HG02642 (cell line): ENCODE measurements around the gene STOML2.

Experiments used
- ATAC-seq: cut with Tn5 transposase; IDR thresholded peaks from one replicate; pipeline ENCODE4 v1.9.1; 2021; ENCODE audit warnings: mild to moderate bottlenecking; ENCODE audit not compliant: unreplicated experiment, poor library complexity

The STOML2 gene

DNA sequence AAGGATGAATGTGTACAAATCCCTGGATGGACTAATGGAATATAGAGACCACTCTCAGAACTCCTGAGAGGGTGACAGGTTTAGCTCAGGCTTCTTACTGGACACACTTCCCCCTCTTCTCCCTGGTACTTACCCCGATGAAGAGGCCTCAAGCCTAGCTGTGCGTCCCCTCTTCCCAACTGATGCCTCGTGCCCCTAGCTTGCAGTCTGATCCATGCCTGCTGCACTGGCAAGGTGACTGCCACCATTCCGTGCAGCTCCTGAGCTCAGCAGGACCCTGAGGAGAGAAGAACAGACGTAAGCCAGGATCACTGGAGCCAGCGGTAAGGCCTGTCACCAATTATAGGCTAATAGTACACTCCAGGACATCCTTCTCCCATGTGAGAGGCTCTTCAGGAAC, 5.5 kb upstream of the STOML2 start:
- no peak for ATAC-seq

DNA sequence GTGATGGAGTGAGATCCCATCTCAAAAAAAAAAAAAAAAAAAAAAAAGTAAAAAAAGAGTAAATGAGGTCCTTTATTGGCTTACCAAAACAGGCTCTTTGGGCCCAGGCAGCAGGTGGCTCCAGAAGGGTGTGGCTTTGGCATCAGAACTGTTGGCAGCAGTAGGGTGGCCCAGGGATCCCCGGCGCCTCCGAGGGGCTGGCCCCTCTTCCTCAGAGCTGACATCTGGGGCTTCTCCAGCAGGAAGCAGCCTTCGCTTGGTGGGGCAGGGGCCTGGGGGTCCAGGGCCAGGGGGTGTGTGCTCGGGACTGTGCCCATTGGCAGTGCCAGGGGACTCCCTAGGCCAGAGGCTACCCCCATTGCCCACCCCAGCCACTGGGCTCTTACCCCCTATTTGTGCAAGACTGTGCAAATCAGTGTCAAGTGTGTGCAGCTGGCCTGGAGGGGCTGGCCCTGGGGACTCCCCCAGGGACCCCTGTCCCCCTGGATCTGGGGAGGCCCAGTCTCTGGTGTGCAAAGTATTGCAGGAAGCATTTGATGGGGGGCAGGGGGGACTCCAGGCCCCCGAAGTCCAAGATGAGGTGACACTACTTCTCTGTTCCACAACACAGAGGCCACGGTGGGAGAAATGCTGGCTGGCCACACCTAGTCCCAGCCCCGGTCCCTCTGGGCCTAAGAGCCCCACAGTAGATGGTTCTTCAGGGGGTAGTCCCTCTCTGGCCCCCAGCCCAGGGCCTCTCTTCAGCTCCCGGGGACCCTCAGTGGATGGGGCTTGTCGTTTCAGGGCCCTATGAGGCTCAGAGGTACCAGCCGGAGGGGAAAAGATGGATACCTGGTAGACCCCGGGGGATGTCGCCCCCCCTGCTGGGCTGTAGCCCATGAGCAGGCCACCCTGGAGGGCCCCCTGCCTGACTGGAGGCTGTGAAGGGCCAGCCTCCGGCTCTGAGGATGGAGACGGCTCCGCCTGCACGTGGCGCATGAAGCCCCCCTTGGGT, 4.7 kb upstream of the STOML2 start:
- ATAC-seq = no peak

DNA sequence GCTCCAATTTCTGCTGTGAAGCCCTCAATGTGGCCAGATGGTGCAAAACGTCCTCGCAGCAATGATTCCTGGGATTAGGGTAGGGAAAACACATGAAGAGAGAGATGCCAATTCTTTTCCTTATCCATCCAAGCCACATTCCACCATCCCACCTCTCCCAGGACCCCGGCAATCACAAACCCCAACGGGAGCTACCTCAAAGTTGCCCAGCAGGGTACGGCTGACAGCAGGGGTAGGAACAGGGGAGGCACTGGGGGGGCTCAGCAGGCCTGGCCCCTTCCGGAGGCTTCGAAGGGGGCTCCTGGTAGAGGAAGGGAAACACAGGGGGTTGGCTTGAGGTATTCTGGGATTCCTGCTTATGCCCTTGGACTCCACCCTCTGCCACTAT, 3.4 kb upstream of the STOML2 start:
- no peak for ATAC-seq

DNA sequence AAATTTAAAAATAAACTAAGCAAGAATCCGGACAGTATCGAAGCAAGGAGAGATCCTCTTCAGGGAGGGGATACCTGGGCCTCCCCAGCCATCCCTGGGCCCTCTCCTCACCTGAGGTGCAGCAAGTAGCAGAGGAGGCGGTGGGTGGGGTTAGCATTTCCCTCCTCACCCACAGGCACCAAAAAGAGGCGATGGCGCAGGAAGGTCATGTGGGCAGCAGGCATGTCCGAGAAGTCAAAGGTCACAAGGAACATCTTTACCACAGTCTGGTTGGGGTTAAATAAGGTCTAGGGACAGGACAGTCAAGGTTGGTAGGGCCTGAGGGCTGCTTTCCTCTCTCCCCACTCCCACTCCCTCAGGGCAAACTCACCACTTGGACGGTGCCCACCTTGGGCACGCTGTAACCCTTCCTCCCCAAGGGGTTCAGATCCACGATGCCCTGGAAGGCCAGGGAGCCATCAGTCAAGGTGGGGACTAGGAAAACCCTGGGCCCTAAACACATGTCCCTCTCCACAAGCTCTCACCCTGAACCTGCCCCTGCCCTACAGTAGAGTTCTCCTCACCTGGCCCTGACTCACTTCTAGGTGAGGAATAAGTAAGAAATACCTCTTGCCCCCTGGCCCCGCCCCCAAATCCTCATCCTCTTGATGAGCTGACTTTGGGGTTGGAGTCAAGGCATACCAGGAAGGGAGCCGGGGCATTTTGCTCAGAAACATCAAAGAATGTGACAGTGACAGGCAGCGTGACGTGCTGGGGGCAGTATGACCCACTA, 2.8 kb upstream of the STOML2 start:
- no peak for ATAC-seq

DNA sequence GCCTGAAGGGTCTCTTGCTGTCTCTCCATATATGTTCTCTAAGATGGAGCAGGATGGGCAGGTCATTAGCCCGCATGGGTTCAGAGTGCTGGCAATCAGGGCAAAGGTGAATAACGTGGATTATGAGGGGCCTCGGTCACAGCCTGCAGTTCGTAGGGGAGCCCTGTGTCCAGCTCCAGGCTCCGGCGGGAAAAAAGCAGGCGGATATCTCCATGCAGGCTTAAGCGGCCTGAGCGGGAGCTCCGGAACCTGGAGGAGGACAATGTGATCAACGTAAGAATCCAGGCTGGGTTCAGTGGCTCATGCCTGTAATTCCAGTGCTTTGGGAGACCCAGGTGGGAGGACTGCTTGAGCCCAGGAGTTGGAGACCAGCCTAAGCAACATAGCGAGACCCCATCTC, 2.2 kb upstream of the STOML2 start:
- ATAC-seq = no peak

DNA sequence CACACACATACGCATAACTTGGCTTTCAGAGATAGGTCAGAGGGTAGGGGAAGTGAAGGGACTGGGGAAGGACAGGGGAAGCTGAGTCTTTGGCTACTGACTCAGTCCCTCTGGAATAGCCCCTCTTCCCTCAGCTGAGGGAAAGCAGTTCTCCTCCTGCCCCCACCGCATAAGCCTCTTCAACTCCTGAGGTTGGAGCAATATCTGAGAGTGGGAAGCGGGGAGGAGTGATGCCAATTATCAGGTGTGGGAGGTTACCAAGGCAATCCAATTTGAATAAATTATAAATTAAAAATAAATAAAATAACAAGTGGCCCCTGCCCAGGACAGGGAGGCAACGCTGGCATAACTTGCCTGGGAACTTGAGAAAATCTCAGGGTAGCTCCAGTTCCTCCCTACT, 1.7 kb upstream of the STOML2 start:
- ATAC-seq = no peak

DNA sequence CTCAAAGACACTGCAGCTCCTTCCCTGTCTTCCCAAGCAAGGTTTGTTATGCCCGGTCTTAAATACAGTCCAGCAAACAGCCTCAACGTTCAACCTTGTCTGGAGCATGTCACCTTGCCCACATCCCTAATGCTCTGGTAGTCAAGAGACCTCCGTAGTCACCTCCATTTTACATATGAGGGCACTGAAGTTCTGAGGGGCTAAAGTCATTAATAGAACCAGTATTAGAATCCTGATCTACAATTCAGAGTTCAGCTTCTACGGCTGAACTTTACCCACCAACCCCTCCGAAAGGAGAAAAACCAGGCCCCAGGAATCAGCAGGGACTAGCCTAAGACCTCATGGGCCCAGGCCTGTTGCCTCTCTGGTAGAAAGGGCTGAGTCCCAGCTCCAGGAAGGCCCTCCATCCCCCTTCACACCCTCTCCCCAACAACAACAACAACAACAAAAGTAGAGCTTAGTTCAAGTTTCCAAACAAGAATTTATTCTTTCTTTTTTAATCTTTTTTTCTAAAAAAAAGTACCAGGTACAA, 795 bp upstream of the STOML2 start:
- ATAC-seq = no peak

DNA sequence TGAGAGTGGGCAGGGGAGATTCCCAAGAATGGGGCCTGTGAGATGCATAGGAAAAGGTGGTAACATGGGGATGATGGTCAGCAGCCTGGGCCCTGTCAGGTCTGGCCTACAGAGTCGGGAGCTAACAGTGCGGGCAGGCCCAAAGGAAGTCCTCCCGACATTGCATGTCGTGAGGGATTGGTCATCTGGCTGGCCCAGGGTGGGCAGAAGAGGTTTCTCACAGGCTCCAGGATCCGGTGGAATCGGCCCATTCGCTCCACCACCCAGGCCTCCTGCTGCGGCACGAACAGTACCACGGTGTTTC, 514 bp downstream of the STOML2 start:
- ATAC-seq = peak; percentile 10

DNA sequence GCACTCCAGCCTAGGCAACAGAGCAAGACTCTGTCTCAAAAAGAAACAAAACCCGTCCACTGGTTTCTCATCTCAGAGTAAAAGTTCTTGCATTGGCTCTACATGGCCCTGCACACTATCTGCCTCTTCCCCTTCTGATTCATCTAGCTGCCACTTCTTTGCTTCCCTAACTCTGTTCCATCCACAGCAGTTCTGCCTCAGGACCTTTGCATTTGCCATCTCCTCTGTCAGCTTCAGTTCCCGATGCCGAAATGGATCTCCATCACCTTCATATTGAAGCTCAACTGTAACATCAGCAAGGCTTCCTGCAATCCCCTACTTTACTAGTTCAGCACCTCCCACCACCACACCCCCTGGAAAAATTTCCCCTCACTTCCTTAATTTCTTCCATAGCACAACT, 5.4 kb downstream of the STOML2 start:
- no peak for ATAC-seq

DNA sequence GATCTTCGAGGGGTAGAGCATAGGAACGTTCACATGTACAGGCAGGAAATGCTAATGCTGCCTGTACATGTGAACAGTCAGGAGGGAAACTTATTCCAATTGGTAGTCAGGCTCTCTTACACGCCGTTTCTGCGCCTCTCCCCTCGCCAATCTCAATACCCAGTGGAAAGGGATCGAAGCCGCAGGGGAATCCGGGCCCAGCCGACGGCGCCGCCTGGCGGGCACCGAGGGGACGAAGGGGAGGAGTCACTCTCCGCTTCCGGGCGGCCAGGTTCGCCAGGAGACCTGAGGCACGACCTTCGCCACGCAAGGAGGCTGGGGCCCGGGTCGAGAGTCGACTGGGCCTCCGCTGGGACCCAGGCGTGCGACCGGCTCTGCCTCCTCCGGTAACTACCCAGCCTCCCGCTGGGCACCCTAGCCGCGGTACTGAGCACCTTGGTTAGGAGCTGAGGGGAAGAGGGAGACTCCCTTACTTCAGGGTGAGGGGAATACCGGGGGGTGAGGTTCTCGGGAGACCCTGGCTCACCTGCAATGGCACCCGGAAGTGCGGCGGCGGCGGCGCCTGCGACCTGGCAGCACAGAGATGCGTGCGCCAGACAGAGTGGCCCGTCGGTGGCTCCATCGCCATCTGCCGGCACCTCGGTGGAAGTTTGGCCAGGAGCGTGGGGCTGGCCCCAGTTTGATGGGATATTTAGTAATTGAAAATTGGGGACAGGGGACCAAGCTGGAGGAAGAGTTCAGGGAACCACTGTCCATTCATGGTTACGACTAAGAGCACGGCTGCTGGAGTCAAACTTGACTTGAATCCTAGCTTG, 6.7 kb downstream of the STOML2 start, which contains the start of gene PIGO:
PIGO (minus strand) TSS at position 557 of the 815 bp plus-strand sequence. CDS start 1,026 bp downstream, outside the sequence.
- peak; percentile 90 for ATAC-seq

DNA sequence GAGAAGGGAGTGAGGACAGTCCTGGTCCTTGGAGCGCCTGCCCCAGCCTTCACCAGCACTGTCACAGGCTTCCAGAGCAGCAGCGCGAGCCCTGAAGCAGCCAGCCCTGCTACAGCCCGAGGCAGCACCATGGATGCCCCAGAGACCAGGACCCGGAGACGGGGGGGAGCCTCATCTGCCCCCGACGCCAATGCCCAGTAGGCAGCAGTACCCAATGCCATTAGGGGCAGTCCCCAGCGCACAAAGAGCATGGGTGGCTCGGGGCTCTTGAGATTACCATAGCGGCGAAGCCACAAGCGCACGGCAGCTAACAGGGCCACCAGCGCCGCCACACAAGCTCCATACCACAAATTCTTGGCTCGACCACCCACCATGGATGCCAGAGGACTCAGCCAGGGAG, 11.4 kb downstream of the STOML2 start:
- ATAC-seq = no peak

DNA sequence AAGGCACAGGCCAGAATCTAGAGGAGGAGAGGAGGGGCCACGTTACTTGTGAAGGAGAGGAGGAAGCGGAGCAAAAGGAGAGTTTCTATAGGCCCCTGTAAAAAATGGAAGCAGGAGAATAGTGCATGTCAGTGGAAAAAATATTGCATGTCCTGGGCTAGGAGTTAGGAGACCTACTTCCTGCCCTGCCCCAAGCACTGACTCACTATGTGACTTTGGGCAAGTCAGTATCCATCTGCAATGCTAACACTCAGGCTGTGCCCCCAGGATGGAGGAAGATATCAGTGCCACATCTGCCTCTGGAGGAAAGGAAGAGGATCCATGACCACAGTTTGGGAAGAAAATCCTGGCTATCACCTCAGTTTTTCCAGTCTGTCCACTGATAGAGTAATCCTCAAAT, 13.5 kb downstream of the STOML2 start:
- no peak for ATAC-seq

DNA sequence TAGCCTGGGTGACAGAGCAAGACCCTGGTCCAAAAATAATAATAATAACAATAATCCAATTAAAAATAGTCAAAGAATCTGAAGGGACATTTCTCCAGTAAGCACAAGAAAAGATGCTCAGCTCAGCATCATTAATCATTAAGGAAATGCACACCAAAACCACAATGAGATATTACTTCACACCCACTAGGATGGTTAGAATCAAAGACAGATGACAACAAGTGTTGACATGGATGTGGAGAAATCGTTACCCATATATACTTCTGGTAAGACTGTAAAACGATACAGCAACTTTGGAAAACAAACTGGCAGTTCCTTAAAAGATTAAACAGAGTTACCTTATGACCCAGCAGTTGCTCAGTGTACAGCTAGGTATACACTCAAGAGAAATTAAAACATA, 17.9 kb downstream of the STOML2 start:
- ATAC-seq = no peak

DNA sequence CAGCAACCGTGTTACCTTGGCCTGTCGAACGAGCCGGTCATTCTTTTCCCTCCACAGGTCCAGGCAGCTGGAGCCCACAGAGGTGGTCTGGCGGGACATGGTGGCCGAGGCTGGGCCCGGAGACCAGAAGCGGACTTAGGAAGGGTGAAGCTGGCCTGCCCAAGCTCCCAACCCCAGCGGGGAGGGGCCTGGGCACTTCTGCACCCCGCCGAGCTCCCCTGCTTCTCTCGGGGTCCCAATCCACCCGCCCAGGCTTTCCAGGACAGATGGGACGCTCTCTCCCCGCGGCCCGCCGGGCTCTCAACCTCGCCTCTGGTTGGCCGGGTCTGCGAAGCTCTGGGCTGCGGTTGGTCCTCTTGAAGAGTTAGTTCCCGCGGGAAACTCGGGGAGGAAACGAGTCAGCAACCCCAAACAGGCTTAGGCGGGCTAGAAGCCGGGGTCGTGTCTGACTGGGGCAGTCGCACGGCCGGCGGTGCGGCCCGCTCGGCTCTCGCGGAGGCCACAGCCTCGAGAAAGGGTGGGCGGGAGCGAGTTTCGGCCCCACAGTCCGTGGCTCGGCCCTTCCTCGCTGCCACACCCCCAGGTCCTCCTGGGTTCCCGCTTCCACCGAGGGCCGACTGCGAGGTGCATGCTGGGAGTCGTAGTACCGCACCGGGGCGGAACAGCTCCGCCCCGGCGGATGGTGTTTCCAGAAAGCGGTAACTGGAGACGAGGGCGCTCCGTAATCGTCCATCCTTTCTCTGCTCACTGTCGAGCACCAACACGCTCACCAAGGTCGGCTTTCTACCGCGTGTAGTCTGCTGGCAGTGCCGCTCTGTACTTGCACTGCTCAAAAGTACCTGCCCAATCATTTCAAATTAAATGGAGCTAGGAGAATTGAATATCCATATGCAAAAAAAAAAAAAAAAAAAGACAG, 23.2 kb downstream of the STOML2 start, which contains the start of gene FANCG:
FANCG (minus strand) TSS at position 517 of the 916 bp plus-strand sequence; CDS start at position 99, 418 bp downstream.
- peak; percentile 91 for ATAC-seq

DNA sequence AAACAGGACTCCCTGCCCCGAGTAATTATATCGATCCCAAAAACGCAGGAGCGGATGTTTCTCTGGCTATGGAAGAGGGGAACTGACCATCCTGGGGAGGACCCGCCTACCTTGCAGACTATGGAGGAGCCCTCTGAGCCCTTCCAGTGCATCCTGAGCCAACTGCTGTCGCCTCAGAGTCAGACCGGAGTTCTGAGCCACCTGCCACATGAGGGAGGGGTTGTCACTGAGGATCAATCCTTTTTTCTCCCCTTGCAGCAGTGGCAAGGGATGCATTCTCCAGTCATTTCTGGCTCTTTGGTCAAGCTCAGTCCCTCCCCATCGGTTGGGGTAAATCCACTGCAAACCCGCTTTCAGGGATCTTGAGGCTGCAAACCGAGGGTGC, 23.9 kb downstream of the STOML2 start:
- ATAC-seq = no peak

DNA sequence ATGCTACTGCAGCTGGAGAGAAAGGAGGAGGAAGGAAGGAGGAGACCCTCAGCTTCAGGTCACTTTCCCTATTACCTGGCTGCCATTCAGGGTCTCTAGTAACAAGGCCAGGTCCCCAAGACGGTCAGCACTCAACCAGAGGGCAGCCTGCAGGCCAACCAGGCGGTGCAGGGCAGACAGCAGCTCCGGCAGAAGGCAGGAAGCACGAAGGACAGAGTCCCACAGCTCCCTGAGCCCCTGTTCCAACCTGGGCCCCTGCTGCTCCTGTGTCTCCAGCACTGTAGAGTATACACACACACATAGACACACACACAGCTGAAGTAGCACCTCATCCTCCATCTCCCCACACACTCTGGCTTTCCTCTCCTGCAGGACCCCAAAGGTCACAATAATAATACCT, 24.9 kb downstream of the STOML2 start:
- no peak for ATAC-seq

DNA sequence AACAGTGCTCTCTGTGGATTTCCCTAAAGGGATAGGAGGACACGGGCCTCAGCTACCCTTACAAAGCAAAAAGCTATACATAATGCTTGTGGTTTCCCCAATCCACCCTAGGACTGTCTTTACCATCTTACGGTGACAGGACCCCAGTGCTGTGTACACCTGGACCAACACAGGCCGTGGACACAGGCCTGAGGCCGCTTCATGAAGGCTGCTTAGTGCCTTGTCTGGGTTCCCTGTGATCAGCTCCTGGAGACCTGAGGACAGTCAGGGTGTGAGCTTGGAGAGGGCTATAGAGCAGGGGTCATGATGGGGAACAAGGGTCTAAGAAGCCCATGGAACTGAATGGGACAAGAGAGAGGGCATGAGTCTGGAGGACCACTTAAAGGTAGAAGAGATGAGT, 26.1 kb downstream of the STOML2 start:
- no peak for ATAC-seq

DNA sequence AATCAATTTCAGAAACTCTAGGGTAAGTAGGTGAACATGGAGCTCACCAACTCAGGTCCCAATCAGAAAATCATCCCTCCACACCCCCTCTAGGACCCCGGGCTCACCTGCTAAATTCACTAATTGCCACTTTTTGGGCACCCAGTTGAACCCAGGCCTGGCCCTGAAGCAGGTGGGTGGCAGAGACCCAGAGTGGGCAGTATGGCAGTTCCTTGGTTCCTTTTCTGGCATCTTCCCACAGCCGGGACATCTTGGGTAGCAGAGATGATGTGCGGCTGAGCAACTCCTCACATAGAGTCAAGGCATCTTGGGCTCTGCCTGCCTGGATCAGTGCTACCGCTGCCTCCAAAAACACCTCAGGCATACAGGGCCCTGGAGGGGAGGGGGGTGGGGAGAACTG, 27.6 kb downstream of the STOML2 start:
- no peak for ATAC-seq

DNA sequence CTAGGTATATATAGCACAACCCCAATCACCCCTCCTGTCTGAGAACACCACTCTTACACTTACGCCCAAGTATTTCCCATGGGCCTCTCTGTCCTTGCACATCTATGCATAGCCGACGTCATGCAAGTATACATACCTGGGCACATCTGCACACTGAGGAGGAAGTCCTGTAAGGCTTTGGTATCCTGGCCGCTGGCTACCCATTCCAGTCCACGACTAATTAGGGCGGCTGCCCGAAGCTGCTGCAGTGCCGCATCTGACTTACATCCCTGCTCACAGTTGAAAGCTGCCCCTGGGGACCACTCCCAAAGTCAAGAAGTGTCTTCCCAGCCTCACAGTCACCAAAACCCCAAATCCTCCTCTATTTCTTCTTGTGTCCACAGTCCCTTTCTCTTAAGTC, 28.1 kb downstream of the STOML2 start:
- no peak for ATAC-seq
